Fibroblast of skin of back (primary cell): ENCODE results near the gene RYR1.
"Not testable (repeated sequence)": the region's sequence is repeated elsewhere in the genome, so short reads cannot be mapped to it uniquely, and the experiment has no call there.

Source experiments
- DNase-seq: peaks from one replicate; pipeline ENCODE4 v3.0.0-alpha.2; 2013

The RYR1 gene

GRCh38 chr19:38619361-38620174 lies 186.1 kb downstream of the RYR1 start:
- DNase-seq, result no peak

GRCh38 chr19:38624822-38625221 lies 191.3 kb downstream of the RYR1 start:
- DNase-seq, result no peak

GRCh38 chr19:38626401-38626800 lies 192.9 kb downstream of the RYR1 start:
- no peak for DNase-seq

- no peak for DNase-seq
These were observed 196.1 kb downstream of the RYR1 start for GRCh38 chr19:38629568-38629967.

- DNase-seq, result not testable (repeated sequence)
These were observed 197.8 kb downstream of the RYR1 start for GRCh38 chr19:38631301-38631700.

GRCh38 chr19:38631811-38632475 lies 198.5 kb downstream of the RYR1 start:
- not testable (repeated sequence) for DNase-seq

- DNase-seq, result no peak
These were observed 199.2 kb downstream of the RYR1 start for GRCh38 chr19:38632476-38633213.

GRCh38 chr19:38634757-38635482 lies 201.4 kb downstream of the RYR1 start:
- peak; percentile 60 for DNase-seq

GRCh38 chr19:38635483-38636399 lies 202.2 kb downstream of the RYR1 start:
- no peak for DNase-seq
